ENCODE measurements around the gene SGIP1.
"Not testable (repeated sequence)": the region's sequence is repeated elsewhere in the genome, so short reads cannot be mapped to it uniquely, and the experiment has no call there.

The SGIP1 gene

DNA sequence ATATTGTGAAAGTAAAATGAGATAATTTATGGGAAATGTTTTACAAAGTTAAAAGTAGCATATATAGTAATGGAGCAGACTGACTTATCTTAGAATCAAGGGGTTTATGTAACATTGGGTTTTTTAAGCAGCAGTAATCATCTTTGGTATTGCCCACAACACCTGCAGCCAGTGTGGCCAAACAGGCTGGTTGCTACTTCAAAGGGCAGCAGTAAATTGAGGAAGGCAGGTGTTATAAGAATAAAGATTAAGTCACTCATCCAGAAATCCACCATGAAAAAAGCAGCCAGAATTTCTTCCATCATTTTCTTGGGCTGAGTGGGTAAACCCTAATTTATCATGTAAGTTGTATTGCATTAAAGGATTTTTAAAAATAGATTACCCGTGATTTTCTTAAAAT lies 235.0 kb downstream of the SGIP1 start:
- no peak for DNase-seq (ENCODE audit: low read depth, low spot score)

DNA sequence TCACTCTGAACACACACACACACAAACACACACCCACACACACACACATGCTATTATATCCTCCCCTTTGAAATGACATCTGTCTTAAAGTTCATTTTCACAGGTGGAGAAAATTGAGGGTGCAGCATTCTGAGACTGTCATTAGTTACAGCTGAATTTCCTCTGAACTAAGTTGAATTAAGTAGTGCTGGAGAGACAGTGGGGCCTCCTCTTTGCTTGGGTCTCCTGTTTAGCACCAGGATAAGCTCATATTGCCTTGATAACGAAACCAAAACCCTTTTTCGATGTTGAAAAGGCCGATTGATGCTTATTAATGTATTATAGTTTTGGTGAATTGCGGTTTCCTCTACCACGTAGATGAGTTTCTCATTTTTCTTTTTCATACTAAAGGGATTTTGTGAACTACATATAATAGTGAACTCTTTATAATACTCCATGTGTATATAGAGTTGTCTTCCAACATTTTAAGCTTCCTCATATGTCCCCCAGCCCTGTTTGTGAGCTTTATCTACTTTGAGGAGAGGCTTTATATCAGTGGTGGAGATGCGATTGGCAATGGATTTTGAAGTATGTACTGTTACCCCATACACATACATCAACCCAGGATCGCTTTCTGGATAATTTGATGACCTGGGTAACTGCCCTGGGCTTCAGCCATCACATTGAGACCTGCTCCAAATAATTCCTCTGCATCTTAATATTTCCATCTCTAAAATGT lies 235.7 kb downstream of the SGIP1 start:
- no peak for DNase-seq (ENCODE audit: low read depth, low spot score)

DNA sequence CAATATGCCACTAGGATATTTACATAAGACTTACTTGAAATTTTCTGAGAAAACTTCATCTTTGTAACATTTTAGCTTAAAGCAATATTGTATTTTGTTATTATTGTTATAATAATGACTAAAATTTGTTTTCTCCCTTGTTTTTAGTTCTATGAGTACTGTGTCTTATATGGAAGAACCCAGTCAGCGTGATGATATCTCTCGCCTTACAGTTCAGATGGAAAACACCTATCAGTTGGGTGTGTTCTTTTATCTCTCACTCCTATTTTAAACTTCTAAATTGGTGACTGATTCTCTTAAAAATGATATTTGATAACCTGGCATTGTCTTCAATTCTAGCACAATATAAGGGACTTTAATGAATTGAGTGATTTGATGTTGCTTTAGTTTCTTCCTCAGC lies 236.3 kb downstream of the SGIP1 start:
- no peak for DNase-seq (ENCODE audit: low read depth, low spot score)

DNA sequence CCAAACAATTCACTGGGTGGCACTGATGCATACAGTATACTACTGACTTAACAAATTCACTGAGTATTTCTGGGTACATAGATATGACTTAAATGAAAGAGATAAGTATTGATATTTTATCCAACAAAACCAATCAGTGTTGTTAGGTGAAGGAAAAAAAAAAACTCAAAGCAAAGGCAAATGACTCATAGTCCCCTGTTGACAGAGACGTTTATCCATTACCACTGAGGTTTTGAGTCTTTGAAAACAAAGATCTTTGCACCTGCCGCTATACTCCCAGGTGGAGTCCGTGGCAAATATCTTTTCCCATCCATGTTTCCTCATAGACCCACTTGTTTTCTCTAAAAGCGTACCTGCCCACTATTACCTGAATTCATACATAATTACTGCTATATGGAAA lies 236.7 kb downstream of the SGIP1 start:
- DNase-seq (ENCODE audit: low read depth, low spot score): no peak

DNA sequence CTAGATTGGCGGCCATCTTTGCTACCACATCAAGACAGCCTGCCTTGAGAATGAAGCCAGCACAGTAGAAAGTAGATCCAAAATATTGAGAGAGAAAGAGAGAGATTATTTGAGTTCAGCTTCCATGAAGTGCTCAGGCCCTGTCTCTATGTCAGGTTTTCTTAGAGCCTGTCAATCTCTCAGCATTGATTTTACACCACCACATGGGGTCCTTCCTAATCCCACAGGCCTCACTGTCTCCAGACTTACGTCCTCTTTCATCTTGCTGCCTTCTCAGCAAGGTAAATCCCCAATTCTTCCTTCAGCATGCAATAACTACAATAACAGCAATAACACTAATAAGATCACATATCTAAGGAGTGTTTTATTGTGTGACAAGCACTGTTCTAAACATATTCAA lies 239.3 kb downstream of the SGIP1 start:
- no peak for DNase-seq (ENCODE audit: low read depth, low spot score)

DNA sequence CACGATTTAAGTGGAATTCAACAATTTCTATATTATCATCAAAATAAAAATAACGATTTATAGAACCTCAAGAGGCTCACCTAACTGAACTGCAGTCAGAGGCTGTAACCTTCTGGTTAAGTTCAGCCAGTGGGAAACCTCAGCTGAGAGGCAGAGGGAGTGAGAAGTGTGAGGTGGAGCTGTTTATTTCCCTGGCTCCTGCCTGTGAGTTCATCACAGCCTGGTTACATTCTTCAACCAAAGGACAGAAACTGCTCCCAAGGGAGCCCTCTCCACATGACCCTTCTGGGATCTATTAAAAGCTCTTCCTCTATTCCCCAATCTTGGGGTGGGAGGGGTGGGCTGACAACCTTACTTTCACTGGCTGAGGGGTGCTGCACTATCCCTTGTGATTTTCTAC lies 240.5 kb downstream of the SGIP1 start:
- no peak for DNase-seq (ENCODE audit: low read depth, low spot score)

DNA sequence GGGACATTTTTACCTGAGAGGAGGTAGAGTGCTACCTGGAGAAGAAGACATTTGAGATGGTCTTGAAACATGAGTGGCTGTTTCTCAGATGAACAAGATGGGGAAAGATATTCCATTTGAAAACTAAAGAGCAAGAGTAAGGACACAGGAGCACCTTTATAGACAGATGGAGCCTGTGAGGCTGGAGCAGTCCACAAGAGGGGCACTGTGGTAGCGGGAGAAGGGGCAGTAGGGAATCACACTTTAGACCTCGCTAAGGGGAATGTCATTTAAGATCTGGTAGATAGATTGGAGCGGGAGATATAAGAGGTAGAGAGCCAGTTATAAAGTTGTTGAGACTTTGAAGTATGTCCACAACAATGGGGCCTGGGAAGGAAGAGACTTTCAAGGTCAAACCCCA lies 241.7 kb downstream of the SGIP1 start:
- DNase-seq (ENCODE audit: low read depth, low spot score): no peak

DNA sequence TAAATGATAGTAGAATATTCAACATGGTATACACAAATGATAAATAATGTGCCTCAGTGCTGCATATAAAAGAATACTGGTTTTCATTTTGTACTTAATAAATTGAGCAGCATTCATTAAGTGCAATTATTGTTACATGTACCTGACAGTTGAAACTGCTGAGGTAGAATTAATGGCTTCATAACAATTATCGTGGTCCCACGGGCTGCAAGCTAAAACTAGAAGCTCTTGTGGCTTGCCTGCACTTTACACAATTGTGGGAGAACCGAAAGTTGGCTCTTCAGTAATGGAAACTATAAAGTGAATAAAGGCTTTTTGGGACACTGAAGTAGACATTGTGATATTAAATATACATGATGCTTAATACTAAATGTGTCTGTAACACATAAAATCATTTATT lies 243.9 kb downstream of the SGIP1 start:
- no peak for DNase-seq (ENCODE audit: low read depth, low spot score)

DNA sequence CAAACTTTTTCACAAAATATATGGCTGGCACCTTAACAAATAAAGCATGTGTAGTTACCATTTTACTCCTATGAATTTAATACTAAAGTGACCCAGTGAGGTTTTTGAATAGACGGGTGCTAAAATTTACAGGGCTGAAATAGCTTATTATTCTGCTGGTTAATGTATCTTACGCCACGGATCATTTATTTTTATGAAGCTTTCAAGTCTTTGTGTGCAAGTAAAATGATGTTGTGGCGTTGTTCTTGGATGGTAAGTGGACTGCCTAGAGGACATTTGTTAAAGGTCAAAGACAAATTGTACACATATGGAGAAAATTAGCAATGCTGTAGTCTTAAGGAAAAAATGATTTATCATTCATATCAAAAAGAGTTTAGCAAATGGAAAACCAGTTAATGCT lies 244.3 kb downstream of the SGIP1 start:
- no peak for DNase-seq (ENCODE audit: low read depth, low spot score)

DNA sequence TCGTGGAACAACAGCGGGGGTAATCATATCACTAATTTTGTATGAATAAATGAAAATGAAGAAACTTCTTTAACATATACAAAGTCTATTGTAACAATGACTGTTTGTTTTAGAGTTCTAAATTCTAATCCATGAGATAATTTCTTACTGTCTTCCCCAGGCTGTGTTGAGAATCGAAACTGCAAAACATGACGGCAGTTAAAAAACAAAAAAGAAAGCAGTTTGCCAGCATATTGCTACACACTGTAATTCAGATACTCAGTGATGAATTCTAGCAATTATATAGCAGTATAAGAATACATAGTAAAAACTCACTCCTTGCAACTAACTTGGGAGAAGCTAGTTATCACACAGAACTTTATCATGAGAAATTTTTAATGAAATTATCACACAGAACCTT lies 245.0 kb downstream of the SGIP1 start:
- no peak for DNase-seq (ENCODE audit: low read depth, low spot score)

DNA sequence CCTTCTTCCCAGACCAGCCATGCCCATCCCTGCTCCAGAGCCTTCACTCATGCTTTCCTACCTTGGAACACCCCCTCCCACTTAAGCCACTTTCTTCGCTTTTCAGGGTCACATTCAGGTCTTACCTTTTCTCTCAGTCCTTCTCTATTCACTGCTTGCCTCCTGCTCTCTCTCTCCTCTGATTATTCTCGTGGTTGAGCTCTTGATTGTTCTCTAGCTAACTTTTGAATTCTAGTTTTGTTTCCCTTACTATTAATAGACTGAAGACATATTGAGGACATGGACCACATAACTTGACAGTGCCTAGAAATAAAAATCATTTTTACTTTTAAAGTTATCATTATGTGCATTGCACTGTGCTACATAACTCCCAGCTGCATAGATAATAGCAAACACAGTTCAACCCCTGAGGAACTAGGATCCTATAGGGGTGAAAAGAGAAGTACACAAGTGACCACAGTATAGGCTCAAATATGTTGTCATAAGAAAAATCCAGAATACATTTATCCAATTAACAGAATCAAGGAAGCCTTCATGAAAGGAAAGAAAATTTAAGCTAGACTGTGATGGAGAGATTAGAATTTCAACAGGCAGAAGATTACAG lies 245.6 kb downstream of the SGIP1 start:
- no peak for DNase-seq (ENCODE audit: low read depth, low spot score)

DNA sequence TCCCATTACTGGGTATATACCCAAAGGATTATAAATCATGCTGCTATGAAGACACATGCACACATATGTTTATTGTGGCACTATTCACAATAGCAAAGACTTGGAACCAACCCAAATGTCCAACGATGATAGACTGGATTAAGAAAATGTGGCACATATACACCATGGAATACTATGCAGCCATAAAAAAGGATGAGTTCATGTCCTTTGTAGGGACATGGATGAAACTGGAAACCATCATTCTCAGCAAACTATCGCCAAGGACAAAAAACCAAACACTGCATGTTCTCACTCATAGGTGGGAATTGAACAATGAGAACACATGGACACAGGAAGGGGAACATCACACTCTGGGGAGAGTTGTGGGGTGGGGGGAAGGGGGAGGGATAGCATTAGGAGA lies 251.8 kb downstream of the SGIP1 start:
- not testable (repeated sequence) for DNase-seq (ENCODE audit: low read depth, low spot score)

DNA sequence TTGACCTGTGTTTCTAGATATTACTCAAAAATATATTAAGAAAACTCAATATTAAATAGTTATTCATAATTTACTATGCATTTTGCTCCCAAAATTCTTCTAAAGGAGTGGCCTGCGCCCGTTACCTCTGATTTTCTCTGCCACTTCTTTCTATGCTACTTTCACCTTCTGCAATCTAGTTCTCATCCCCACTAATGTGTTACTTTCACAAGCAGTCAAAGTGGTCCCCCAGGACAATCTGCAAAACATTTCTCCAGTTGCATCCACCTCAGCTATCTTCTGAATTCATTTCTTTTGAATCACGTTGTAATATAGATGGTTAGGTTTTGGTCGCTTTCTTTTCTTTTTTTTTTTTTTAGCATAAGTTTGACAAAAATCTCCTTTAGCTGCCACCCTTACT lies 253.7 kb downstream of the SGIP1 start:
- no peak for DNase-seq (ENCODE audit: low read depth, low spot score)

DNA sequence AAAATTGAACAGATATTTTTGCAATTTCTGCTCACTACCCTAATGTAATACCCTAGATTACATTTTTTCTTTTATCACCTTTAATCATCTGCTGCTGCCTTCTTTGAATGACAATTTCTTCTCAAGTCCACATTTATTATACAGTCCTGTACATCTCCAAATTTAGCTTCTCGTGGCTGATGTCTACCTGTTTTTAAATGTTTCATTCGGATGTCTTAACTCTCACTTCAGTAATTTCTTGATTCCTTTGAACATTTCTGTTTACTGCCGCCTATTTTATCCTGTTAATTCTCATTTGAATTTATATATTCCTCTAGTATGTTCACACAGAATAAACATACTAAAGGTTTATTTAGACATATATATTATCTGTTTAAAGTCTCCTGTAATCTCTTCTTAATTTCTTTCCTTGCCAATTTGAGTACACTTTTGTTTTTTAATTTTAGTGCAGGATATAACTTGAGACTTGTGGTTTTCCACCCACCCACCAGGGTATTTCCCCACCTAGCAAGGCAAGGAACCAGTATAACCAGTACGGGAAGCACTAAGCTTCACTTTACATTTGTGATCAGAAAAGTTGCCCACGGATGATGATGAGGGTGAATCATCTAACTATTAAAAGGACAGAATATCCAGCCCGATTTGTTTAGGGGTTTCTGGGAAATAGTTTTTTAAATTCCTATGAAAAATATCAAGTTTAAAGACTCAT lies 254.4 kb downstream of the SGIP1 start:
- peak; percentile 1 for DNase-seq (ENCODE audit: low read depth, low spot score)

DNA sequence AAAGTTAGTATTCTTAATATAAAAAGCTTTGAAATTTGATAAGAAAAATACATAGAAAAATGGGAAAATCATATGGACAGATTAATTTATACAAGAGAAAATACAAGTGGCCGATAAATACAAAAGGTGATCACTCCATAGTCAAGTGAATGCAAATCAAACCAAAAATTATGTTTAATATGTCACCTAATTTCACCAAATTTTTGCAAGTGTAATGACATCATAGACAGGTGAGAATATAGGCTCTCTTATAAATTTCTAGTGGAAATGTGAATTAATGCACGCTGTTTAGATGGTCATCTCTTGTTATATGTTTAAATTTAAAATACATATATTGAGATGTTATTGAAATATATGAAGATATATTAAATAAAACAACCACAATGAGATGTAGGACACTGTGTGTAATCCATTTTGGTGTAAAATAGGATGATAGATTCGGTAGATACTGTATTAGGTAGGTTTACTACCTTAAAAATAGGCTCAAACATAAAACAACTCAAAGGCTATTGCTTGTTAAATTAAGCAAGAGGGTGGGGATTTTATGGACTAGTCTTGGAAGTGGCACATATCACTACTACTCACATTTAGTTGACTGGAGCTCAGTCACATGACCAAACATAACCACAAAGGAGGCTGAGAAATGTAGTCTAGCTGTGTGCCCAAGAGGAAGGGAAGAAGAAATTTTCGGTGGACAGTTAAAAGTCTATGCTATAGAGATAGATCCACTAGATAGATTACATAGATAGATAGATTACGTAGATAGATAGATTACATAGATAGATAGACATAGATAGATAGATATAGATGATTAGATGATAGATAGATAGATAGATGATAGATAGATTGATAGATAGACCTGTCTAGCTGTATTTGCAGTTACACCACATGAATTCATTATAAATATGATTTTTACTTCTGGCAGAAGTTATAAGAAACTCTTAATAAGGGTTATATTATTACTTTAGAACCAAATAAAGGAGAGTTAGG lies 258.0 kb downstream of the SGIP1 start:
- no peak for DNase-seq (ENCODE audit: low read depth, low spot score)

DNA sequence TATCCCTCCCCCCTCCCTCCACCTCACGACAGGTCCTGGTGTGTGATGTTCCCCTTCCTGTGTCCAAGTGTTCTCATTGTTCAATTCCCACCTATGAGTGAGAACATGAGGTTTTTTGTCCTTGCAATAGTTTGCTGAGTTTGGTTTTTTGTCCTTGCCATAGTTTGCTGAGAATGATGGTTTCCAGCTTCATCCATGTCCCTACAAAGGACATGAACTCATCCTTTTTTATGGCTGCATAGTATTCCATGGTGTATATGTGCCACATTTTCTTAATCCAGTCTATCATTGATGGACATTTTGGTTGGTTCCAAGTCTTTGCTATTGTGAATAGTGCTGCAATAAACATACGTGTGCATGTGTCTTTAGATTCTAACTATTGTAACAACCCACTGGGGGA lies 261.9 kb downstream of the SGIP1 start:
- DNase-seq (ENCODE audit: low read depth, low spot score): not testable (repeated sequence)

Data from activated CD4-positive, CD25-positive, alpha-beta regulatory T cell treated with anti-CD3 and anti-CD28 coated beads, Interleukin-2, amount 50 U/mL, for 16 hours (primary cell).